Heart right ventricle (tissue), 16 donors: ENCODE results near the gene SCGB2A2. TPM values are rescaled to one million over a fixed set of nuclear protein-coding genes. Genes with fewer than 3 reads are reported as not detected.

Experiments used
- ATAC-seq, 8 donors: fragments of 200-7000 bp; cut with Tn5 transposase; one replicate each; pipeline ENCODE4 v1.9.1; 2020; ENCODE audit warnings: mild to moderate bottlenecking in 8 of 8, moderate library complexity in 8 of 8, moderate number of reproducible peaks in 1 of 8
- DNase-seq, 2 donors: peaks; one replicate each; pipeline ENCODE4 v3.0.0-alpha.2; 2020
- H3K27ac ChIP-seq, 10 donors: fragments of 200-600 bp; sonication (generic) in 2 of 10; one replicate each; pipeline versions ENCODE4 v1.5.0 to v1.8.0; 2020 to 2022; ENCODE audit warnings: mild to moderate bottlenecking in 3 of 10
- H3K27me3 ChIP-seq, 7 donors: fragments of 200-600 bp; one replicate each; pipeline ENCODE4 v1.8.0; 2021 to 2022; ENCODE audit warnings: mild to moderate bottlenecking in 2 of 7
- H3K36me3 ChIP-seq, 9 donors: fragments of 200-600 bp; sonication (generic) in 1 of 9; one replicate each; pipeline versions ENCODE4 v1.5.0 to v1.8.0; 2020 to 2022; ENCODE audit warnings: mild to moderate bottlenecking in 2 of 9
- H3K4me1 ChIP-seq, 9 donors: fragments of 200-600 bp; sonication (generic) in 1 of 9; one replicate each; pipeline versions ENCODE4 v1.5.0 to v1.8.0; 2020 to 2022; ENCODE audit warnings: mild to moderate bottlenecking in 4 of 9
- H3K4me3 ChIP-seq, 10 donors: fragments of 200-600 bp; sonication (generic) in 2 of 10; one replicate each; pipeline versions ENCODE4 v1.5.0 to v1.8.0; 2020 to 2022; ENCODE audit warnings: mild to moderate bottlenecking in 7 of 10, moderate library complexity in 2 of 10
- H3K9me3 ChIP-seq, 11 donors: fragments of 200-600 bp in 10 of 11; sonication (generic) in 2 of 11; one replicate each; pipeline versions ENCODE4 v1.5.0 to v1.8.0; 2013 to 2022; ENCODE audit warnings: mild to moderate bottlenecking in 2 of 11, control low read depth in 1 of 11, moderate library complexity in 1 of 11
- CTCF ChIP-seq, 9 donors: fragments of 200-600 bp; sonication (generic) in 2 of 9; IDR thresholded peaks; one replicate each; pipeline versions ENCODE4 v1.5.0 to v1.8.0; 2021 to 2022; ENCODE audit warnings: antibody characterized with exemption in 9 of 9, mild to moderate bottlenecking in 5 of 9, moderate library complexity in 1 of 9
- WGBS, 2 donors: extraction: QIAGEN DNeasy Blood & Tissue Kit; methylation state at CpG; one replicate each; pipeline ENCODE4 v1.1.7; 2013; ENCODE audit warnings: inconsistent platforms in 1 of 2; 5-methylcytosine and 5-hydroxymethylcytosine counted together
- intact Hi-C, 10 donors: fragments of 100-400 bp; cut with DNase I; formaldehyde crosslinking; loops; one replicate each; pipeline versions ENCODE4 v1.11.1 to v1.14.2; 2022
- polyA plus RNA-seq, 2 donors: library from polyadenylated mRNA; stranded (reverse); fragments of 200-250 nt; gene quantifications; one replicate each; pipeline ENCODE4 v1.2.3, GENCODE V29; 2013
- total RNA-seq, 10 donors: library from RNA; stranded (reverse); fragmentation: NEBNext Ultra II Directional in 3 of 10; extraction: Animal tissue kit (Norgen Biotek cat#: 25700) in 3 of 10; gene quantifications; one replicate each; pipeline versions ENCODE4 v1.2.1 to v1.2.4, GENCODE V29; 2021 to 2023
- donor health status: Arrhythmogenic right ventricular cardiomyopathy.
- donor health status: ischemic (EF 13 %, LVEDD 7.1; RV severe dilation, severe dysfunction).
- donor health status: healthy with polysubstance abuse.
- donor health status: DM: no; HTN: yes; CAD: no.
- donor health status: DM: no; HTN: no; CAD: no.
- donor health status: ischemic (EF 25% LVEDD 6.9; RV normal size, moderate dysfunction).
- donor health status: ischemic (EF 25% LVEDD 5.7; RV mildly dilated, moderate dysfunction).
- donor health status: healthy.
- donor health status: DM: yes; HTN: yes; CAD: no.
- donor health status: Ischemic cardiomyopathy.
- donor health status: ischemic (EF 35%, LVEDD 5.7; RV mildly dilated, moderate dysfunction).
- donor health status: nonischemic (EF 11% LVEDD 7.7; RV severe dilation, severe dysfunction).
- donor health status: DM: yes; HTN: yes; CAD: no.
- donor health status: PGD.
- donor health status: ischemic (EF 29% LVEDD 5.4; RV normal size, mild dysfunction).
- donor health status: nonischemic (EF 23%, LVEDD 6.1; RV moderate dilation, normal function).

The SCGB2A2 gene
- total and polyA plus RNA-seq, 12 donors = not detected

- Histone ChIP-seq H3K4me3 (no peak overlapping the region), H3K4me1 (no peaks in the 10 kb centered on the region), H3K36me3 (no peaks in the 10 kb centered on the region), H3K9me3 (peaks cover 0 to 30% (median 20%) of the 10 kb centered on the region in 11 donors), H3K27me3 (peaks cover 0 to 9% (median 0%) of the 10 kb centered on the region in 7 donors), H3K27ac (no peak overlapping the region)
- TF ChIP-seq CTCF (IDR thresholded peaks at IDR 0.05) = no peak
- 87 to 89% methylated on average over 2 of the region's 2 CpGs for WGBS, 2 donors
- intact Hi-C loops = no loop called here
- ATAC-seq = no peak
- DNase-seq = no peak
These were observed 13.7 kb upstream of the SCGB2A2 start for GRCh38 chr11:62256281-62256680.

GRCh38 chr11:62260261-62260953 lies 9.6 kb upstream of the SCGB2A2 start:
- Histone ChIP-seq H3K4me1 (no peaks in the 10 kb centered on the region), H3K27ac (no peak overlapping the region), H3K4me3 (no peak overlapping the region), H3K36me3 (no peaks in the 10 kb centered on the region), H3K27me3 (peaks cover 0 to 13% (median 3%) of the 10 kb centered on the region in 7 donors), H3K9me3 (no peaks in the 10 kb centered on the region)
- no peak for ATAC-seq
- no peak for TF ChIP-seq CTCF (IDR thresholded peaks at IDR 0.05)
- 66 to 73% methylated on average over 6 of the region's 6 CpGs for WGBS, 2 donors
- intact Hi-C loops = no loop called here
- no peak for DNase-seq

- WGBS, 2 donors = 71 to 74% methylated on average over 1 of the region's 1 CpG
- DNase-seq (no peak), ATAC-seq (no peak)
- Histone ChIP-seq H3K36me3 (no peaks in the 10 kb centered on the region), H3K9me3 (no peaks in the 10 kb centered on the region), H3K27me3 (peaks cover 0 to 23% (median 12%) of the 10 kb centered on the region in 7 donors), H3K4me1 (no peaks in the 10 kb centered on the region), H3K4me3 (no peak overlapping the region), H3K27ac (no peak overlapping the region)
- intact Hi-C loops = no loop called here
- TF ChIP-seq CTCF (IDR thresholded peaks at IDR 0.05) = no peak
These were observed 6.0 kb upstream of the SCGB2A2 start for GRCh38 chr11:62264004-62264403.

- Histone ChIP-seq H3K4me1 (no peaks in the 10 kb centered on the region), H3K9me3 (no peaks in the 10 kb centered on the region)
These were observed 3.4 kb upstream of the SCGB2A2 start for GRCh38 chr11:62266558-62266957.

More at GRCh38 chr11:62266558-62266957, 3.4 kb upstream of the SCGB2A2 start:
- WGBS, 2 donors = 70 to 75% methylated on average over 4 of the region's 4 CpGs
- H3K4me3 ChIP-seq = no peak overlapping the region
- peaks cover 0 to 39% (median 17%) of the 10 kb centered on the region in 7 donors for H3K27me3 ChIP-seq
- DNase-seq = no peak
- intact Hi-C loops = no loop called here
- no peak for ATAC-seq
- no peak for TF ChIP-seq CTCF (IDR thresholded peaks at IDR 0.05)
- no peak overlapping the region for H3K27ac ChIP-seq
- H3K36me3 ChIP-seq = no peaks in the 10 kb centered on the region
